ENCODE data around the gene BRD4.

Gene BRD4

DNA sequence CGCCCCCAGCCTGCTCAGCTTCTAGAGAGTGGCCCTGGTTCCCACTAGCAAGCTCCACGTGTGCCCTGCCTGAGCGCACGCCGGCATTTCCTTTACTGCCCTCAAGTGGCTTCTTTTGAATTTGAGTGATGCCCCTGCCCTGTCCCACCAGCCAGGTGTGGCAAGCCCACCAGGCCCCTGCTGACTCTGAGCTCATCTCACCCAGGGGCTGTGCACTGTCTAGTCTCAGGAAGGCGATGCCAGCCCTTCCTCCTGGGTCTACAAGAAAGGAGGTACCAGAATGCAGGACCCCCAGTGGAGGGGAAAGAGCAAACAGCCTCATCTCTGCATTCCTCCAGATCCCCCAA lies 82.8 kb downstream of the BRD4 start:
- Histone ChIP-seq H2AFZ (ENCODE audit: low read depth, low read length) (no peak overlapping the region), H3K9me3 (ENCODE audit: low read length) (no peaks in the 10 kb centered on the region), H3K4me1 (ENCODE audit: insufficient read depth, low read length) (no peaks in the 10 kb centered on the region), H3K4me3 (ENCODE audit: low read length) (no peak overlapping the region), H3K36me3 (ENCODE audit: insufficient read depth, low read length) (peaks cover 81% of the 10 kb centered on the region), H3K27me3 (ENCODE audit: insufficient read depth, low read length) (no peaks in the 10 kb centered on the region)

DNA sequence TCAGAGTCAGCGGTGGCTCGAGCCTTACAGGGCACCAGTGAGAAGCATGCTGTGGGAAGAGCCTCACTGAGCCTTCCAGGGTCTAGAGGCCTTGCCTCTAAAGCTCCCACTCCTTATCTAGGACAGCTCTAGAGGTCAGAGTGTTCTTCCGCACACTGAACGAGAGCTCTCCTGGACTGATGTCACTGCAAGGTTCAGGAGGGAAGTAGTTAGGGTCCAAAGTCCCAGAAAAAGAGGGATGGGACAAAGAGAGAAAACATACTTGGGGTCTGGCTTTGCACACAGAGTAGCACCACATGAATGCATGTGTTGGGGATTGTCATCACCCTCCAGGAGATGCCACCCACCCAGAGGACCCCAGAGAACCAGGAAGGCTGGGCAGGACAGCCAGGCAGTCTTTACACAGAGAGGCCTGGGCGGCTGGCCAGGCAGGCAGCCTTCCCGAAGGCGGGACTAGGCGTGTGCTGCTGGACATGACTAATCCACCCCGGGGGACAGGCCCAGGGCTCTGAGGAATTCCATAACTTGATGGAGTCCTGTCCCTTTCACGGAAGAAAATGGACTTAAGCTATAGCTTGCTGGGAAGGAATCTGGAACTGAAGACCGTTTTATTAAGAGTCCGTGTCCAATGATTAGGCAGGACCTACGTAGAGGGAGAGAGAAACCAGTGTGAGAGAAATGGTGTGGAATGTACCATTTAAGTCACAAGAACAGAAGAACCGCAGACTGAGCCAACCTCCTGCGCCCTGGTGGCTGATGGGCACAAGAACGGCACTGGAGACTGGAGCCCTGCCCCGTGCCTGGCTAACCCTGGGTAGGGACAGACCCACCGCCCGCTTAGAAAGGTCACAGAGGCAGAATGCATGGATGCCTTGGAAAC lies 83.5 kb downstream of the BRD4 start:
- Histone ChIP-seq H2AFZ (ENCODE audit: low read depth, low read length) (no peak overlapping the region), H3K4me3 (ENCODE audit: low read length) (no peak overlapping the region), H3K27me3 (ENCODE audit: insufficient read depth, low read length) (no peaks in the 10 kb centered on the region), H3K4me1 (ENCODE audit: insufficient read depth, low read length) (no peaks in the 10 kb centered on the region), H3K36me3 (ENCODE audit: insufficient read depth, low read length) (peaks cover 80% of the 10 kb centered on the region), H3K9me3 (ENCODE audit: low read length) (no peaks in the 10 kb centered on the region)

DNA sequence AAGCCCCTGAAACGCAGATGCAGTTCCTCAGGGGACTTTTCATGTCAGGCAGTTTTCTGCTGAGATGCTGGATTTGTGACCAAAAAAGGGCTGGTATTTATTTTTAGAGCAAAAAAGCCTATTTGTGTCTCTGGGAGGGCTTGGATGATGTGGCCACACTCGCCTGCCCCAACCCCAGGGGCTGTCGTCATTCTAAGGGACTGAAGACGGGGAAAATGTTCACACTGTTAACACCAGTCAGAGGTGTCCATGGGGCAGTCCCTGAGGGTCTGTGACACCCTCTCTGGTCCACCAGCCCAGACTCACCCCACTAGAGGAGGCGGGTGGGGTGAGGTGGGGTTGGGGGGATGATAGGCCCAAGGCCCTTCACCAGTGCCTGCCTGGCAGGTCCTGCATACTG lies 84.2 kb downstream of the BRD4 start:
- peaks cover 78% of the 10 kb centered on the region for H3K36me3 ChIP-seq (ENCODE audit: insufficient read depth, low read length)
- H3K4me3 ChIP-seq (ENCODE audit: low read length): no peak overlapping the region
- no peaks in the 10 kb centered on the region for H3K4me1 ChIP-seq (ENCODE audit: insufficient read depth, low read length)
- no peaks in the 10 kb centered on the region for H3K27me3 ChIP-seq (ENCODE audit: insufficient read depth, low read length)
- H3K9me3 ChIP-seq (ENCODE audit: low read length): no peaks in the 10 kb centered on the region
- no peak overlapping the region for H2AFZ ChIP-seq (ENCODE audit: low read depth, low read length)

DNA sequence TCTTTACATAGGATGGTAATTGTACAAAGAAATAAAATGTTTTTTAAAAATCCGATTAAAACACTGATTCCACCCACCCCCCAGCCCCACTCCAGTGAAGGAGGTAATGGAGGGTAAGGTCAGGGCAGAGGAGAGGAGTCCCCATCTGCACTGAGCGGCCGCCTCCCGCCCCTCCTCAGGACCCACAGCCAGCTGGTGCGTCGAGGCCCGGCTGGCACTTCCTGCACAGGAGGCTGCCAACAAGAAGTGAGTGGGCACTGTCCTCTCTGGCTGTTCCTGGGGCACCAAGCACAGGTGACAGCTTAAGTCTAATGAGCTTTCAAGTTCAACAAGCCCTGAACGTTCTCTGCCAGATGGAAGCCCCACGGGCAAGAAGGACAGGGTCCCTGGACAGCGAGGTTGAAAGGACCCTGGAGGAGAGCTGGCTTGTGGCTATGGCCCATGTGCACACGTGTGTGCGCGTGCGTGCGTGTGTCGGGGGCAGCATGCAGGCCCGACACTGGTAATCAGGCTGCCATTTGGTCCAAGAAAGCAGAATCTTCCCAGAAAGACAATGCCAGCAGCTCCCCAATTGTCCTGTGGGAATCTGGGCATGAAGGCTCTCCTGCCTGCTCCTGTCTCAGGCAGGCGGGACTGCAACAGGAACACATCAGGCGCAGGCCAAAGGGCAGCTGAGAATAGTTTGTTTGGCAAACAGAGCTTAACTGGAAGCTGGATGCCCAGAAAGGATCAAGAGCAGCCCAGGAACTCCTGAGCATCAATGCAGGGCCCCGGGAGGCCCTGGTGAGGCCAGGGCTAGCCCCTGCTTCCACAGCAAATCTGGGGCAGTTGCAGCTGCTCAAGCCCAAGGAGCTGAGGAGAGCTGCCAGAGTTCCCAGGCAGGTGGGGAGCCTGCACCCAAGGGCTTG lies 85.0 kb downstream of the BRD4 start:
- no peaks in the 10 kb centered on the region for H3K4me1 ChIP-seq (ENCODE audit: insufficient read depth, low read length)
- H2AFZ ChIP-seq (ENCODE audit: low read depth, low read length): no peak overlapping the region
- H3K36me3 ChIP-seq (ENCODE audit: insufficient read depth, low read length): peaks cover 75% of the 10 kb centered on the region
- H3K4me3 ChIP-seq (ENCODE audit: low read length): no peak overlapping the region
- no peaks in the 10 kb centered on the region for H3K9me3 ChIP-seq (ENCODE audit: low read length)
- no peaks in the 10 kb centered on the region for H3K27me3 ChIP-seq (ENCODE audit: insufficient read depth, low read length)

DNA sequence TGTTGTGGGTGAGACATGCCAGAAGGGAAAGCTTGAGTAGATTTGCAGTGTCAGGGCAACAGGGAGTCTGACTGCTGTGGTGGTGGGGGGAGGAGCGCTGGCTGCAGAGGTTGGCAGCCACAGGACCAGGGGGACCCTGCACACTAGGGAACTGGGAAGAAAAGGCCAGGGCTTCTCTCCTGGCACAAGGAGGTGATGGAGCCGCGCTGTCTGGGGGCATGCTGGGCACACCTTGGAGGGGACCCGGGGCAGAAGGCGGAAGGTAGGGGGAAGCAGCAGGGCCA lies 86.2 kb downstream of the BRD4 start:
- peaks cover 77% of the 10 kb centered on the region for H3K36me3 ChIP-seq (ENCODE audit: insufficient read depth, low read length)
- no peak overlapping the region for H3K4me3 ChIP-seq (ENCODE audit: low read length)
- no peaks in the 10 kb centered on the region for H3K27me3 ChIP-seq (ENCODE audit: insufficient read depth, low read length)
- H3K9me3 ChIP-seq (ENCODE audit: low read length): no peaks in the 10 kb centered on the region
- H2AFZ ChIP-seq (ENCODE audit: low read depth, low read length): no peak overlapping the region
- no peaks in the 10 kb centered on the region for H3K4me1 ChIP-seq (ENCODE audit: insufficient read depth, low read length)

DNA sequence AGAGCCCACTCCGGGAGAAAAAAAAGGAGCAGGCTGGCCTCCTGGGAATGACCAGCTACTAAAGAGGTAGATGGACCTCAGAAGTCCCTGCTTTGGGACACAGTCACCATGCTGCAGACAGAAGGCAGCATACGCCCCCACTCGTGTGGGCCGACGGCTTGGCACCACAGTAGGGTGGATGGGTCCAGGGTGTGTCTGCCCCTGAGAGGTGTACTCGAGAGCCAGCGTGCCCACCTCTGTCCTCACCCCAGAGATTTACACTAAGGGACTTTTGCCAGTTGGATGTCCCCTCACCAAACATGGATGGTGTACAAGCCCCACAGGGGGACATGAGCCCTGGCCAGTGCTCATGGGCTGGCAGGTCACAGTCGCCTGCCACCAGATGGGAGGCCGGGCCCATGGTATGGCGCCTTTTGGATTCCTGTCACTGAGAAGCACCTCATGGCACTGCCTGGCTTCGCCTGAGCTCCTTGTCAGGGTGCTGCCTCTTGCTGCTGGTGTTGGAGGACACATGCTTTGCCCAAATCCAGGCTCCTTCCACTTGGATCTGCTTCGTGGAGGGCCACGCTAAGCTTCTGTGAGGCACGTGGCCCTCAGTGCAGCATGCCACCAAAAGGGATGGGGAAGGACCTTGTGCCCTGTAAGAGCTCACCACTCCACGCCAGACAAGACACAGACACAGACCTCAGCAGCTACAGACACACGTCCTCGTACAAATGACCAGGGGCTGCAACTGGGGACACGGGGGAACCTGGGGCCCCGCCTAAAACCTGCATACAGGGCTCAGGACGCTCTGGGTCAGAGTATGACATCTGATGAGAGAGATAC lies 86.8 kb downstream of the BRD4 start:
- Histone ChIP-seq H3K9me3 (ENCODE audit: low read length) (no peaks in the 10 kb centered on the region), H3K4me3 (ENCODE audit: low read length) (no peak overlapping the region), H3K4me1 (ENCODE audit: insufficient read depth, low read length) (no peaks in the 10 kb centered on the region), H3K36me3 (ENCODE audit: insufficient read depth, low read length) (peaks cover 82% of the 10 kb centered on the region), H2AFZ (ENCODE audit: low read depth, low read length) (no peak overlapping the region), H3K27me3 (ENCODE audit: insufficient read depth, low read length) (no peaks in the 10 kb centered on the region)

DNA sequence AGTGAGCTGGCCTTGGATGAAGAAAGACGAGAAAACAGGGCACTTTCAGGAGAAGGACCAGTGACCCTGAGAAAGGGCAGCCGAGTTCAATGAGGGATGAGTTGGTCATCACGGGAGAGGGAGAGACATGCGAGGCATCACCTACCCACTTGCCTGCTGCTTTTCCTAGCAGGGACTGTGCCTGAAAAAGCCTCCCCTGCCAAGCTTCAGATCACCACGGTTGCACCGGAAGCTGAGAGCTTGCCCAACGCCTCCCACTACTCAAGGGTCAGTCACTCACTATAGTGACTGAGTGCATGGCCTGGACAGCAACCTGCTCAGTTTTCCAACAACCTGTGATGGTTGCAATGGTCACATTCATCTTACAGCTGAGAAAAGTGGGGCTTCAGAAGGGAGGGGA lies 87.5 kb downstream of the BRD4 start:
- Histone ChIP-seq H2AFZ (ENCODE audit: low read depth, low read length) (no peak overlapping the region), H3K4me1 (ENCODE audit: insufficient read depth, low read length) (no peaks in the 10 kb centered on the region), H3K4me3 (ENCODE audit: low read length) (no peak overlapping the region), H3K36me3 (ENCODE audit: insufficient read depth, low read length) (peaks cover 86% of the 10 kb centered on the region), H3K9me3 (ENCODE audit: low read length) (no peaks in the 10 kb centered on the region), H3K27me3 (ENCODE audit: insufficient read depth, low read length) (no peaks in the 10 kb centered on the region)

DNA sequence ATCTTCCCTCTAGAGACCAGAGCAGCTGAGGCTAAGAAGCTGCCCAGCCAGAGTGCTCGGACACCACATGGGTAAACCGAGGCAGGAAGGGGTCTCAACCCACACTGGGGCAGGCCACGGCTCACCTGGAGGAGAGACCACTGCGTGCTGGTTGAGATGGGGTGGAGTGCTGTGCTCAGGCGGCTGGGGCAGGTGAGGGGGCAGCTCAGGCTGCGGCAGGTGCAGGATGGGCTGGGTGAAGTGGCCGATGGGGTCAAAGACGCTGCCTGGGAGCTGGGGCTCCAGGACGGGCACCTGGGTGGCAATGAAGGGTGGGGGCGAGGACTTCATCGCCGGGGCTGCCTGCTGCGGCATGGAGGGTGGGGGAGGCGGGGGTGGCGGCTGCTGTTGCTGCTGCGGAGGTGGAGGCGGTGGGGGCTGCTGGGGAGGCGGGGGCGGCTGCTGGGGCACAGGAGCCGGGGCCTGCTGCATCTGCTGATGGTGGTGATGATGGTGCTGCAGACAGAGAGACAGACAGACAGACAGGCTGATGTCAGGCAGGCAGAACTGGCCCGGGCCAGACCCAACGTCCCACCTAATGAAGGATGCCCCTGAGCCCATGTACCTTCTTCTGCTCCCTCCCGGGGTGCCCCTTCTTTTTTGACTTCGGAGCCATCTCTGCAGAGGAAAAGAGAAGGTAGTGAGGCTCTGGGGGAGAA lies 88.1 kb downstream of the BRD4 start:
- Histone ChIP-seq H3K36me3 (ENCODE audit: insufficient read depth, low read length) (peaks cover 86% of the 10 kb centered on the region), H3K27me3 (ENCODE audit: insufficient read depth, low read length) (no peaks in the 10 kb centered on the region), H3K4me3 (ENCODE audit: low read length) (no peak overlapping the region), H3K9me3 (ENCODE audit: low read length) (no peaks in the 10 kb centered on the region), H3K4me1 (ENCODE audit: insufficient read depth, low read length) (no peaks in the 10 kb centered on the region), H2AFZ (ENCODE audit: low read depth, low read length) (no peak overlapping the region)

DNA sequence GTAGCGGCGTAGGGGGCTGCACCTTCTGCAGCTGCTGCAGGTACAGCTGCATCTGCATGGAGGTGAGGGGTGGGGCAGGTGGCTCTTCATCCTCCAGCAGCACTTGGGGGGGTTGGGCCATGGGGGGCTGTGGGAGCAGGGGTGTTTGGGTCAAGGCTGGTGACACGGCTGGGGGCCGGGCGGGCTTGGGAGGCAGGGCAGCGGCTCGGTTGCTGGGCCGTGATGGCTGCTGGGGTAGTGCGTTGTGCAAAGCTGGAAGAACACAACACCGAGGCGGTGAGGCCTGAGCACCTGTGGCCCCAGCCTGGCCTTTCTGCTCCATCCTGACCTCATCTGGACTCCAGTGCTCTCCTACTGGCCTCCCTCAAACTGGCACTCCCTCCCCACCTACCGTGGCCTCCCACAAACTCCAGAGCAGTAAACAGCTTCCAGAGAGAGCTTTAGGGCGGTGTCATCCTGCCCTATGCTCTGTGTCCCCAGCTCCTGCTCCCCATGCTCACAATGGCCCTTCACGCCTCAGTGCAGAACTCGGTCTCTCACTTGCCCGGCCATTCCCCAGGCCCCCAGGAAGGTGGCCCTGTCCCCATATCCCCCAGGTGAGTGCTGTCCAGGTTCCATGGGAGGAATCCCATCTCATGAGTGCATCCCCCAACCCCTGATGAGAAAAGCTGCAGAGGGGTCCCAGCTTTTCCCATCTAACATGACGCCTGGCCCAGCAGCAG lies 88.9 kb downstream of the BRD4 start:
- Histone ChIP-seq H3K27me3 (ENCODE audit: insufficient read depth, low read length) (no peaks in the 10 kb centered on the region), H3K36me3 (ENCODE audit: insufficient read depth, low read length) (peaks cover 86% of the 10 kb centered on the region), H3K4me3 (ENCODE audit: low read length) (no peak overlapping the region)

DNA sequence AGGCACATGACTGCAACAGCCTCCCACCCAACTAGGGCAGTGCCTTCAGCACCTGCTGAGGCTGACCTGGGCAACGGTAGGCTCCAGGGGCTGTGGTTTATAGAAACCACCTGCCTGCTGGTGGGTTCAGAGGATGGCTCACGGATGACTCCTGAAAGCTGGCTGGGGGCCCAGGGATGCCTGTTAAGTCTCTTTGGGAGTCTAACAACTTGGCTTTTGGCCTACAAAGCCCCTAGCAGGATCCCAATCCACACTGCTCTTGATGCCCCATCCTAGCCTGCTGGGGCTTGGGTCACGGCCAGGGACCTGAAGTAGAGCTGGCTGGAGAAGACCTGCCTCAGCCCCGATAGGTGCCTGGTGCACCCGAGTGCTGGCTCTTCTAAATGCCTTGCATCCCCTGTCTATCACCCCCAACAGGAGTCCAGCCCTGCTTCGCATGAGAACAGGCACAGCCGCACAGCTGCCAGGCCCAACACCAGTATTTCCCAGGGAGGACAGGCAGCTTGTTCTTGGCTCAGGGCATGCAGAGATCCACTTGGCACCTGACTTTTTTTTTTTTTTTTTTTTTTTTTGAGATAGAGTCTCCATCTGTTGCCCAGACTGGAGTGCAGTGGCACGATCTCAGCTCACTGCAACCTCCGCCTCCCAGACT lies 91.0 kb downstream of the BRD4 start:
- Histone ChIP-seq H3K27me3 (ENCODE audit: insufficient read depth, low read length) (no peaks in the 10 kb centered on the region), H3K36me3 (ENCODE audit: insufficient read depth, low read length) (peaks cover 81% of the 10 kb centered on the region), H3K4me3 (ENCODE audit: low read length) (no peak overlapping the region), H2AFZ (ENCODE audit: low read depth, low read length) (no peak overlapping the region), H3K4me1 (ENCODE audit: insufficient read depth, low read length) (no peaks in the 10 kb centered on the region), H3K9me3 (ENCODE audit: low read length) (no peaks in the 10 kb centered on the region)

More for the DNA sequence above, 88.9 kb downstream of the BRD4 start:
- Histone ChIP-seq H3K9me3 (ENCODE audit: low read length) (no peaks in the 10 kb centered on the region), H2AFZ (ENCODE audit: low read depth, low read length) (no peak overlapping the region), H3K4me1 (ENCODE audit: insufficient read depth, low read length) (no peaks in the 10 kb centered on the region)

DNA sequence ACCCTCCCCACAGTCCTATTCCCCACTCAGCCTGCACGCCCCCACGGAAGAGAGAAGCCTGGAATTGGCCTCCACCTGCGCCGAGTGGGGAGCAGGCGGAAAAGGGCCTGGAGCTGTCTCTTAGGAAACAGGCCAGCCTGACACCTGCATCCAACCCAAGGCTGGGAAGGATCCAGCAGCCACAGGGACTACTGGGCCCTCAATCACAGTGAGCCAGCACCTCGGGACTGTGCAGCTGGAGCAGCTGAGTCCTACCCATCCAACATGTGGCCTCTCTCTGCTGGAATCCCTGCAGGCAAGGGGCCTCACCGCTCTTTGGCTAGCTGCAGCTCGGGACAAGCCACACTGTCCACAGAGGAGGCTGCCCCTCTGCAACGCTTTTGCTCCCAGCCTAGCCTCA lies 91.8 kb downstream of the BRD4 start:
- Histone ChIP-seq H3K4me3 (ENCODE audit: low read length) (no peak overlapping the region), H3K27me3 (ENCODE audit: insufficient read depth, low read length) (no peaks in the 10 kb centered on the region), H2AFZ (ENCODE audit: low read depth, low read length) (no peak overlapping the region), H3K4me1 (ENCODE audit: insufficient read depth, low read length) (no peaks in the 10 kb centered on the region), H3K36me3 (ENCODE audit: insufficient read depth, low read length) (peaks cover 80% of the 10 kb centered on the region), H3K9me3 (ENCODE audit: low read length) (no peaks in the 10 kb centered on the region)

Measured in neuron (in vitro differentiated cells).